Right ventricle myocardium superior (tissue), 1 donor: ENCODE data around the gene CPSF7. TPM values are rescaled to one million over a fixed set of nuclear protein-coding genes. Genes with fewer than 3 reads are reported as not detected.
A peak's percentile ranks its signal among the peaks of the same experiment; 100 is the strongest.

Experiments used
- ATAC-seq: fragments of 200-7000 bp; cut with Tn5 transposase; one replicate; pipeline ENCODE4 v1.9.1; 2020; ENCODE audit warnings: mild to moderate bottlenecking; ENCODE audit not compliant: poor library complexity
- DNase-seq: peaks from one replicate; pipeline ENCODE4 v3.0.0-alpha.2; 2020
- intact Hi-C: fragments of 100-400 bp; cut with DNase I; formaldehyde crosslinking; loops from one replicate; pipeline ENCODE4 v1.11.2; 2022
- total RNA-seq: library from RNA; stranded (reverse); fragmentation: NEBNext Ultra II Directional; extraction: Animal tissue kit (Norgen Biotek cat#: 25700); gene quantifications from one replicate; pipeline ENCODE4 v1.2.1, GENCODE V29; 2021
- donor health status: DM: no; HTN: yes; CAD: no; lungs with severe emphysema.

CPSF7 gene
- total RNA-seq, 1 donor from 2014 or later, result 32.5 TPM

GRCh38 chr11:61368646-61369045, 61.1 kb downstream of the CPSF7 start:
- ATAC-seq, result no peak

GRCh38 chr11:61367406-61367805, 62.4 kb downstream of the CPSF7 start:
- ATAC-seq (no peak), DNase-seq (no peak)
- intact Hi-C loops, result no loop called here

More at GRCh38 chr11:61368646-61369045, 61.1 kb downstream of the CPSF7 start:
- intact Hi-C loops, result no loop called here
- DNase-seq, result no peak

- intact Hi-C loops, result no loop called here
- DNase-seq (no peak), ATAC-seq (no peak)
Measured at GRCh38 chr11:61364012-61364675, 65.6 kb downstream of the CPSF7 start.

GRCh38 chr11:61362542-61362875, 67.3 kb downstream of the CPSF7 start:
- intact Hi-C loops, result no loop called here
- ATAC-seq (peak; percentile 10), DNase-seq (no peak)

GRCh38 chr11:61361741-61362541, 67.8 kb downstream of the CPSF7 start, which contains the start of the genes CYB561A3 and TMEM138:
Gene CYB561A3 (minus strand): TSS chr11:61361882. CDS start chr11:61356713, 5,169 bp downstream.
Gene TMEM138 (plus strand): TSS chr11:61362374. CDS start chr11:61364391, 2,017 bp downstream.
- DNase-seq, result peak; percentile 96
- ATAC-seq, result peak; percentile 98
- intact Hi-C loops, result no loop called here

GRCh38 chr11:61361237-61361740, 68.5 kb downstream of the CPSF7 start:
- ATAC-seq (no peak), DNase-seq (no peak)
- intact Hi-C loops, result no loop called here

GRCh38 chr11:61359516-61359915, 70.3 kb downstream of the CPSF7 start:
- intact Hi-C loops, result no loop called here
- ATAC-seq (no peak), DNase-seq (no peak)

- ATAC-seq, result no peak
- no peak for DNase-seq
- intact Hi-C loops, result no loop called here
Measured at GRCh38 chr11:61358566-61358965, 71.2 kb downstream of the CPSF7 start.

- intact Hi-C loops, result no loop called here
- no peak for ATAC-seq
Measured at GRCh38 chr11:61357894-61358239, 71.9 kb downstream of the CPSF7 start.

GRCh38 chr11:61357233-61357893, 72.4 kb downstream of the CPSF7 start:
- intact Hi-C loops, result no loop called here
- ATAC-seq (no peak), DNase-seq (no peak)

More at GRCh38 chr11:61357894-61358239, 71.9 kb downstream of the CPSF7 start:
- no peak for DNase-seq

- intact Hi-C loops, result no loop called here
- DNase-seq, result no peak
- no peak for ATAC-seq
Measured at GRCh38 chr11:61356706-61357105, 73.1 kb downstream of the CPSF7 start.

GRCh38 chr11:61354208-61354607, 75.6 kb downstream of the CPSF7 start:
- ATAC-seq (no peak), DNase-seq (no peak)

GRCh38 chr11:61353131-61354067, 76.4 kb downstream of the CPSF7 start:
- DNase-seq (no peak), ATAC-seq (no peak)
- intact Hi-C loops, result no loop called here

More at GRCh38 chr11:61354208-61354607, 75.6 kb downstream of the CPSF7 start:
- intact Hi-C loops, result no loop called here

Other genes with a start within 250 kb of the CPSF7 start
- not detected for gene PGA3, start 226.5 kb downstream of the CPSF7 start, total RNA-seq
- 0.83 TPM for gene PGA4, start 207.6 kb downstream of the CPSF7 start, total RNA-seq
- gene PGA5, start 188.8 kb downstream of the CPSF7 start, total RNA-seq, result not detected
- gene VWCE, start 134.7 kb downstream of the CPSF7 start, total RNA-seq, result 0.73 TPM
- 111 TPM for gene DDB1, start 96.9 kb downstream of the CPSF7 start, total RNA-seq
- 12.9 TPM for gene TKFC, start 96.7 kb downstream of the CPSF7 start, total RNA-seq
- 14.2 TPM for gene CYB561A3, start 68.1 kb downstream of the CPSF7 start, total RNA-seq
- 17.7 TPM for gene TMEM138, start 67.6 kb downstream of the CPSF7 start, total RNA-seq
- gene TMEM216, start 37.4 kb downstream of the CPSF7 start, total RNA-seq, result 3.7 TPM
- 33.7 TPM for gene SDHAF2, start 149 bp upstream of the CPSF7 start, total RNA-seq
- gene LRRC10B, start 78.8 kb upstream of the CPSF7 start, total RNA-seq, result 0.46 TPM
- 23.7 TPM for gene SYT7, start 151.1 kb upstream of the CPSF7 start, total RNA-seq